Natural killer cell treated with Interleukin-12 subunit alpha and Interleukin-12 subunit beta and Interleukin-15 and Interleukin-18, amount 100 ng/mL, for 72 hours (primary cell): Measurements from ENCODE around the gene RNF141. TPM values are rescaled to one million over a fixed set of nuclear protein-coding genes. Genes with fewer than 3 reads are reported as not detected.

Experiments
- ATAC-seq, 2 donors: fragments of 150-1000 bp; cut with Tn5 transposase in 1 of 2; sonication (Bioruptor Pico), chemical (Tn5 transposase) in 1 of 2; 2 replicates each; pipeline ENCODE4 v1.10.0; 2021
- DNase-seq: peaks from one replicate; pipeline ENCODE4 v3.0.0; 2022; ENCODE audit warnings: low spot score
- H3K27ac Mint-ChIP-seq, 2 donors: 1 replicate in 1 of 2; 2 replicates in 1 of 2; pipeline ENCODE4 v1.8.0; 2022; ENCODE audit warnings: mixed read lengths in 2 of 2, mild to moderate bottlenecking in 1 of 2, moderate library complexity in 1 of 2
- H3K27me3 Mint-ChIP-seq, 2 donors: 1 replicate in 1 of 2; 2 replicates in 1 of 2; pipeline ENCODE4 v1.8.0; 2022; ENCODE audit warnings: mixed read lengths in 2 of 2
- H3K36me3 Mint-ChIP-seq: one replicate; pipeline ENCODE4 v1.8.0; 2022; ENCODE audit warnings: mixed read lengths
- H3K4me1 Mint-ChIP-seq, 2 donors: 1 replicate in 1 of 2; 2 replicates in 1 of 2; pipeline ENCODE4 v1.8.0; 2022; ENCODE audit warnings: low read depth in 2 of 2, mixed read lengths in 2 of 2, mild to moderate bottlenecking in 1 of 2
- H3K4me3 Mint-ChIP-seq: one replicate; pipeline ENCODE4 v1.8.0; 2022; ENCODE audit warnings: mixed read lengths
- H3K9me3 Mint-ChIP-seq: 2 replicates; pipeline ENCODE4 v1.8.0; 2022; ENCODE audit warnings: mixed read lengths
- total RNA-seq, 2 donors: library from RNA; stranded (reverse); gene quantifications; one replicate each; pipeline ENCODE4 v1.2.3, GENCODE V29; 2022

The RNF141 gene
- total RNA-seq, 2 donors from 2014 or later: 9.5 to 12.7 TPM

GRCh38 chr11:10526974-10527918 lies 13.7 kb downstream of the RNF141 start:
- H3K36me3 Mint-ChIP-seq: peaks cover 21% of the 10 kb centered on the region
- no peak overlapping the region for H3K4me3 Mint-ChIP-seq
- H3K27ac Mint-ChIP-seq: no peak overlapping the region
- no peaks in the 10 kb centered on the region for H3K27me3 Mint-ChIP-seq
- peaks cover 3 to 9% of the 10 kb centered on the region in 2 donors for H3K4me1 Mint-ChIP-seq
- DNase-seq: no peak
- H3K9me3 Mint-ChIP-seq: no peaks in the 10 kb centered on the region
- no peak for ATAC-seq

DNA sequence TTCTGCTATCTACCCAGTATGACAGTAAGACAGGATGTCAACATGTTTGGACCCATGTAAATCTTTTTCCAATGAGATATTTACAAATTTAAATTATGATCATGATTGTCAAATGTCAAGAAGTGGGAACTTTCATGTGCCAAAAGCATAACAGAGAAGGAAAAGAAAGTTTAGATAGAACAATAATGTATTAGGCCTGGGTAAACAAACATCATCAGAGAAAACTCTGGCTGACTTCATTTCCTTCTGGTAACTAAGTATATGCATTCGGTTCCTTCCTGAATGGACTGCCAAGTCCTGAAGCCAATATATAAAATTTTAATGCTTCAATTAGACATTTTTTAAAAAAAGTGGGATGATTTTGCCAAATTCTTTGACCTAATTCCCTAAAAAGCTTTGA lies 16.5 kb downstream of the RNF141 start:
- Mint-ChIP-seq H3K27me3 (no peaks in the 10 kb centered on the region), H3K4me3 (no peak overlapping the region), H3K4me1 (peaks cover 3 to 9% of the 10 kb centered on the region in 2 donors), H3K9me3 (no peaks in the 10 kb centered on the region), H3K27ac (no peak overlapping the region), H3K36me3 (peaks cover 26% of the 10 kb centered on the region)
- ATAC-seq: no peak
- no peak for DNase-seq

- no peaks in the 10 kb centered on the region for H3K9me3 Mint-ChIP-seq
- no peak overlapping the region for H3K27ac Mint-ChIP-seq
- no peak for ATAC-seq
- H3K36me3 Mint-ChIP-seq: peaks cover 20% of the 10 kb centered on the region
- peaks cover 3 to 9% of the 10 kb centered on the region in 2 donors for H3K4me1 Mint-ChIP-seq
- DNase-seq: no peak
- H3K4me3 Mint-ChIP-seq: no peak overlapping the region
- H3K27me3 Mint-ChIP-seq: no peaks in the 10 kb centered on the region
Measured at GRCh38 chr11:10522921-10523320, 18.1 kb downstream of the RNF141 start.

DNA sequence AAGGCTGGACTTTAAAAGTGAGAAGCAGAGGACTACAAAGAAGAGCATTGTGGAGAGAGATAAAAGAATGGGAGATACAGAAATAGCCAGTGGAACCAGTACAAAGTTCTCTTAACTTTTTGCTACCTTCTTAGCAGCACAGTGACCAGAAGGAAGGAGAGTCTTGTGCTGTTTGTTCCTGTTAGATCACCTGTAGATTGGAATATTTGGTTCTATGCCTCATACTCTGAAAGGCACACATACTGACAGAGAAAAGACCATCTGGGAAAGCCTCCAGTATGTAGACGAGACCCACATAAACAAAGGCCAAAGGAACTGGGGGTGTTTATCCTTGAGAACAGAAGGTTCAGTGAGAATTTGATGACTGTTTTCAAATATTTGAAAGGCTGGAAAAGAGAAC lies 18.7 kb downstream of the RNF141 start:
- Mint-ChIP-seq H3K36me3 (peaks cover 16% of the 10 kb centered on the region), H3K27me3 (no peaks in the 10 kb centered on the region), H3K4me1 (peaks cover 3 to 5% of the 10 kb centered on the region in 2 donors), H3K4me3 (no peak overlapping the region), H3K9me3 (no peaks in the 10 kb centered on the region), H3K27ac (no peak overlapping the region)
- ATAC-seq (no peak), DNase-seq (no peak)

DNA sequence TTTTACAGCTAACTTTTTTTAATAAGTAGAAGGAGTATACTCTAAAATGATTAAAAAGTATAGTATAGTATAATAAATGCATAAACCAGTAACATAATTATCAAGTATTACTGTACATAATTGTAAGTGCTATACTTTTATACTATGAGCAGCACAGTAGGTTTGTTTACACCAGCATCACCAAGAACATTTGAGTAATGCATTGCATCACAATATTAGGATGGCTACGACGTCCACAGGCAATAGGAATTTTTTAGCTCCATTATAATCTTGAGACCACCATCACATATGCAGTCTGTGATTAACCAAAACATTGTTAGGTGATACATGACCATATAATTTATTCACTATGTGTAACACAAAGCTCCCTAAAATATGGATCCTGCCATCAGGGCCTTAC lies 20.4 kb downstream of the RNF141 start:
- Mint-ChIP-seq H3K27me3 (no peaks in the 10 kb centered on the region), H3K4me3 (no peak overlapping the region), H3K4me1 (no peaks in the 10 kb centered on the region), H3K27ac (no peak overlapping the region), H3K36me3 (peaks cover 11% of the 10 kb centered on the region), H3K9me3 (no peaks in the 10 kb centered on the region)
- DNase-seq (no peak), ATAC-seq (no peak)

GRCh38 chr11:10519630-10520029 lies 21.4 kb downstream of the RNF141 start:
- H3K4me3 Mint-ChIP-seq: no peak overlapping the region
- no peak for ATAC-seq
- no peak for DNase-seq
- no peaks in the 10 kb centered on the region for H3K27me3 Mint-ChIP-seq
- no peaks in the 10 kb centered on the region for H3K9me3 Mint-ChIP-seq
- peaks cover 11% of the 10 kb centered on the region for H3K36me3 Mint-ChIP-seq
- no peaks in the 10 kb centered on the region for H3K4me1 Mint-ChIP-seq
- no peak overlapping the region for H3K27ac Mint-ChIP-seq

- ATAC-seq (no peak), DNase-seq (no peak)
- Mint-ChIP-seq H3K27me3 (no peaks in the 10 kb centered on the region), H3K27ac (no peak overlapping the region), H3K9me3 (no peaks in the 10 kb centered on the region), H3K4me3 (no peak overlapping the region), H3K36me3 (peaks cover 11% of the 10 kb centered on the region), H3K4me1 (no peaks in the 10 kb centered on the region)
Measured at GRCh38 chr11:10518891-10519290, 22.1 kb downstream of the RNF141 start.

DNA sequence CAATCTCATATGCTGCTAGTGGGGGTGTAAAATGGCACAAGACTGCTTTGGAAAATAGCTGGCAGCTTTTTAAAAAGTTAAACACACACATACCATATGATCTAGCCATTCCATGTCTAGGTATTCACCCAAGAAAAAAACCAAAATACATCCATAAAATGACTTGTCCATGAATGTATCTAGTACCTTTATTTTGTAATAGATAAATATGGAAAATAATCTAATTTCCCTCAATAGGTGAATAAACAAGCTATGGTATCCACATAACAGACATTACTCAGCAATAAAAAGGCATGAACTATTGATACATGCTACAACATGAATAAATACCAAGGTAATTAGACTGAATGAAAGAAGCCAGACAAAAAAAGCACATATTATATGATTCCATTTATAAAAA lies 22.9 kb downstream of the RNF141 start:
- DNase-seq (no peak), ATAC-seq (no peak)
- Mint-ChIP-seq H3K36me3 (peaks cover 8% of the 10 kb centered on the region), H3K4me1 (no peaks in the 10 kb centered on the region), H3K27ac (no peak overlapping the region), H3K9me3 (no peaks in the 10 kb centered on the region), H3K4me3 (no peak overlapping the region), H3K27me3 (no peaks in the 10 kb centered on the region)

GRCh38 chr11:10515418-10515817 lies 25.6 kb downstream of the RNF141 start:
- DNase-seq (no peak), ATAC-seq (no peak)
- no peaks in the 10 kb centered on the region for H3K9me3 Mint-ChIP-seq
- no peaks in the 10 kb centered on the region for H3K36me3 Mint-ChIP-seq
- no peaks in the 10 kb centered on the region for H3K4me1 Mint-ChIP-seq
- H3K4me3 Mint-ChIP-seq: no peak overlapping the region
- H3K27me3 Mint-ChIP-seq: no peaks in the 10 kb centered on the region
- H3K27ac Mint-ChIP-seq: no peak overlapping the region

DNA sequence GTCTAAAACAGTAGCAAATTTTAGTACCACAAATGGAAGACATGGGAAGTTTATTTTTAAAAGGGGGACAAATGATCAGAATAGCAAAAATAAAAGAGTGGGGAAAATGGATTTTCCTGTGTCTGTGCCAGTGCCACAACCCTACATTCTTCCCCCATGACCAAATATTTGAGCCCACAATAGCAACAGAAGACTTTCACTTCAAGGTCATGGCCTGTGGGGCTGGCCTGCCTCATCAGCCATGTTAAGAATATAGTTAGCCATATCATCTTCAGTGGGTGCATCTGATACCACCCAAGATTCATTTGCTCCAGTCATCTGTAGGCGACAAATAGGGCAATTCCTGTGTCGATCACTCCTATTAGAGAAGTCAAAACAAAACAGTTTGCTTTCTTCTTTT lies 26.3 kb downstream of the RNF141 start:
- H3K36me3 Mint-ChIP-seq: no peaks in the 10 kb centered on the region
- H3K4me1 Mint-ChIP-seq: no peaks in the 10 kb centered on the region
- no peak overlapping the region for H3K27ac Mint-ChIP-seq
- H3K4me3 Mint-ChIP-seq: no peak overlapping the region
- no peaks in the 10 kb centered on the region for H3K27me3 Mint-ChIP-seq
- DNase-seq: no peak
- ATAC-seq: no peak
- no peaks in the 10 kb centered on the region for H3K9me3 Mint-ChIP-seq

GRCh38 chr11:10514202-10514601 lies 26.8 kb downstream of the RNF141 start:
- no peak for ATAC-seq
- Mint-ChIP-seq H3K27me3 (no peaks in the 10 kb centered on the region), H3K4me1 (no peaks in the 10 kb centered on the region), H3K4me3 (no peak overlapping the region), H3K9me3 (no peaks in the 10 kb centered on the region), H3K27ac (no peak overlapping the region), H3K36me3 (no peaks in the 10 kb centered on the region)
- no peak for DNase-seq

GRCh38 chr11:10511181-10511621 lies 29.8 kb downstream of the RNF141 start:
- H3K27me3 Mint-ChIP-seq: no peaks in the 10 kb centered on the region
- DNase-seq (no peak), ATAC-seq (no peak)
- no peaks in the 10 kb centered on the region for H3K36me3 Mint-ChIP-seq
- no peak overlapping the region for H3K4me3 Mint-ChIP-seq
- H3K9me3 Mint-ChIP-seq: no peaks in the 10 kb centered on the region
- H3K4me1 Mint-ChIP-seq: no peaks in the 10 kb centered on the region
- H3K27ac Mint-ChIP-seq: no peak overlapping the region

DNA sequence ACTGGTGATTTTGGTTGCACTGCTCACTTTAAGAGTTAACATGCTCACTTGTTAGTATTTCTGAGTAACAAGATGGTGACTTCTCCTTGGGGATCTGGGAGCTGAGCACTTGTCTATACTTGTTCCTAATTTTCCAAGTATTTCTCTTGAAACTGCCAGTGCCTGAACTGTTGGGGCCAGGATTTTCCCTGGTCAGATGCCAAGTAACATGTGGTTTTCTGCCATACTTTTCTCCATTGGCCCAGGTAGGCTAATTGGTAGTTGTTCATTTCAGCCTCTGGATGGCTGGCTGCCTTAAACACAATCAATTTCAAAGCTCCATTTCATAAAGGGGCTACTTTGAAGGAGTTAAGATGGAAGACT lies 35.0 kb downstream of the RNF141 start:
- Mint-ChIP-seq H3K27ac (no peak overlapping the region), H3K36me3 (no peaks in the 10 kb centered on the region), H3K4me3 (no peak overlapping the region), H3K27me3 (no peaks in the 10 kb centered on the region), H3K9me3 (no peaks in the 10 kb centered on the region), H3K4me1 (no peaks in the 10 kb centered on the region)
- DNase-seq: no peak
- no peak for ATAC-seq

DNA sequence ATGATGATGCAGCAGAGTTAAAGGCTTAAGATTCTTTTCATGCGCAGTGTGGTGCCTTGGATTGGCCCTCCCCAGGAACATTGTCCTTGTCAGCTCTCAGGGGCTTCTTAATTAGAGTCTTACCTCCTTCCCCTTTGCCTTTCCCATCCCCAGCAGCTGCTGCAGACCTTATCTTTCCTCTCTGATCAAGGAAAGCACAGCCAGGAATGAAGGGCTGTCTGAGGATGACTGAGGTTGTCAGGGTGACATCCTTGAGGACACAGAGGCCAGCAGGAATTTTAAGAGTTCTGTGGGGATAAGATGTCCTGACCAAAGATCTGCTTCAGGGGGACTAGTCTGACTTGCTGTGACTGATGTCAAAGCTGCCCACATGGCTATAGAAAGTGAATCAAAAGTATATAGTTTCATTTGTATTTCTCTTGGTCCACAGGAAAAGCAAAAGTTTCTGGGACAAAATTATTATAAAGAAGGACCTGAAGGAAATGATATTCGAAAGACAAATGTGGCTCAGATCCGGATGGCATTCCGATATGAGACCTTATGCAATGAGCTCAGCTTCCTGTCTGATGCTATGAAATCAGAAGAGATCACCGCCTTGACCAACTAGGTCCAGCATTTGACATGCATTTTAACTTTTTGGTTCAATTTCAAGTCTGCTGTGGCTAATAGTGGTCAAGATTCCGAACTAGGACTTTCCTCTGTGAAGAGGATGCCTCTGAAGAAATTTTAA lies 35.5 kb downstream of the RNF141 start:
- no peaks in the 10 kb centered on the region for H3K27me3 Mint-ChIP-seq
- H3K27ac Mint-ChIP-seq: no peak overlapping the region
- H3K9me3 Mint-ChIP-seq: no peaks in the 10 kb centered on the region
- DNase-seq (no peak), ATAC-seq (no peak)
- H3K36me3 Mint-ChIP-seq: no peaks in the 10 kb centered on the region
- no peaks in the 10 kb centered on the region for H3K4me1 Mint-ChIP-seq
- H3K4me3 Mint-ChIP-seq: no peak overlapping the region
